Loucy (cell line): ENCODE results near the gene APH1B.

Experiments used
- CTCF ChIP-seq: fragments of 200-600 bp; sonication (generic); conservative IDR thresholded peaks from 2 replicates; pipeline ENCODE4 v1.5.1; 2014; ENCODE audit warnings: mild to moderate bottlenecking, antibody characterized with exemption, low read length
- EZH2phosphoT487 ChIP-seq: fragments of 200-600 bp; IDR thresholded peaks from 2 replicates; pipeline ENCODE4 v1.6.1; 2018; ENCODE audit warnings: antibody characterized with exemption, mild to moderate bottlenecking, moderate library complexity, borderline replicate concordance

GRCh38 chr15:63337046-63337445 lies 59.6 kb downstream of the APH1B start:
- TF ChIP-seq CTCF (no peak), EZH2phosphoT487 (no peak)
